KMS-11 (cell line): ENCODE results near the gene PRR30.

Experiments used
- H2AFZ ChIP-seq: fragments of 200-600 bp; sonication (generic); 2 replicates; pipeline ENCODE4 v1.6.1; 2016; ENCODE audit warnings: antibody characterized with exemption, mixed run types, low read depth
- H3K27ac ChIP-seq: fragments of 200-600 bp; sonication (generic); 2 replicates; pipeline ENCODE4 v1.6.1; 2016; ENCODE audit warnings: mild to moderate bottlenecking, mixed run types
- H3K27me3 ChIP-seq: fragments of 200-600 bp; sonication (generic); 2 replicates; pipeline ENCODE4 v1.6.1; 2017; ENCODE audit warnings: mild to moderate bottlenecking, low read depth, mixed run types, moderate library complexity; ENCODE audit not compliant: insufficient read depth
- H3K36me3 ChIP-seq: fragments of 200-600 bp; sonication (generic); 2 replicates; pipeline ENCODE4 v1.6.1; 2017; ENCODE audit warnings: mild to moderate bottlenecking, mixed run types; ENCODE audit not compliant: insufficient read depth
- H3K4me1 ChIP-seq: fragments of 200-600 bp; sonication (generic); 2 replicates; pipeline ENCODE4 v1.6.1; 2016; ENCODE audit warnings: mild to moderate bottlenecking, low read depth, mixed run types; ENCODE audit not compliant: poor library complexity, severe bottlenecking
- H3K4me2 ChIP-seq: fragments of 200-600 bp; sonication (generic); 2 replicates; pipeline ENCODE4 v1.7.0; 2016; ENCODE audit warnings: mild to moderate bottlenecking, mixed run types
- H3K4me3 ChIP-seq: fragments of 200-600 bp; sonication (generic); IDR thresholded peaks from 2 replicates; pipeline ENCODE4 v1.6.1; 2017; ENCODE audit warnings: low read depth, low read length, mixed read lengths; ENCODE audit not compliant: insufficient read depth
- H3K79me2 ChIP-seq: fragments of 200-600 bp; sonication (generic); 2 replicates; pipeline ENCODE4 v1.6.1; 2016; ENCODE audit warnings: low read depth, mixed run types; ENCODE audit not compliant: insufficient read depth
- H3K9ac ChIP-seq: fragments of 200-600 bp; sonication (generic); 2 replicates; pipeline ENCODE4 v1.6.1; 2016; ENCODE audit warnings: mild to moderate bottlenecking, mixed run types
- H4K20me1 ChIP-seq: fragments of 200-600 bp; sonication (generic); 2 replicates; pipeline ENCODE4 v1.6.1; 2016; ENCODE audit warnings: mild to moderate bottlenecking, mixed run types; ENCODE audit not compliant: insufficient read depth
- CTCF ChIP-seq: fragments of 200-600 bp; sonication (generic); conservative IDR thresholded peaks from 2 replicates; pipeline ENCODE4 v1.6.1; 2017; ENCODE audit warnings: low read depth, mild to moderate bottlenecking, antibody characterized with exemption, low read length, moderate library complexity, mixed read lengths

Gene PRR30

GRCh38 chr2:27147935-27148334, 8.7 kb upstream of the PRR30 start:
- Histone ChIP-seq H3K79me2 (no peaks in the 10 kb centered on the region), H3K9ac (no peak overlapping the region), H4K20me1 (no peaks in the 10 kb centered on the region), H3K36me3 (no peaks in the 10 kb centered on the region), H3K4me3 (no peak overlapping the region), H3K27me3 (no peaks in the 10 kb centered on the region), H2AFZ (no peak overlapping the region; the same call in 1 of the 2 replicates), H3K4me2 (no peak overlapping the region), H3K27ac (no peak overlapping the region), H3K4me1 (no peaks in the 10 kb centered on the region)
- no peak for TF ChIP-seq CTCF

GRCh38 chr2:27145682-27146081, 6.5 kb upstream of the PRR30 start:
- Histone ChIP-seq H2AFZ (no peak overlapping the region), H3K4me2 (no peak overlapping the region), H3K79me2 (no peaks in the 10 kb centered on the region), H3K27me3 (no peaks in the 10 kb centered on the region), H3K9ac (no peak overlapping the region), H3K4me3 (no peak overlapping the region), H3K27ac (no peak overlapping the region), H3K4me1 (no peaks in the 10 kb centered on the region), H4K20me1 (no peaks in the 10 kb centered on the region), H3K36me3 (no peaks in the 10 kb centered on the region)
- TF ChIP-seq CTCF, result no peak

GRCh38 chr2:27143285-27143684, 4.1 kb upstream of the PRR30 start:
- Histone ChIP-seq H3K4me2 (no peak overlapping the region), H4K20me1 (no peaks in the 10 kb centered on the region), H3K27me3 (no peaks in the 10 kb centered on the region), H3K4me3 (no peak overlapping the region), H3K4me1 (no peaks in the 10 kb centered on the region), H3K36me3 (no peaks in the 10 kb centered on the region), H3K79me2 (no peaks in the 10 kb centered on the region), H3K9ac (no peak overlapping the region), H3K27ac (no peak overlapping the region), H2AFZ (no peak overlapping the region)
- TF ChIP-seq CTCF, result no peak

GRCh38 chr2:27138111-27138510, 1.1 kb downstream of the PRR30 start:
- no peak for TF ChIP-seq CTCF
- no peak overlapping the region for H3K4me3 ChIP-seq
- H3K27me3 ChIP-seq, result no peaks in the 10 kb centered on the region
- no peaks in the 10 kb centered on the region for H4K20me1 ChIP-seq
- no peak overlapping the region for H2AFZ ChIP-seq
- no peak overlapping the region for H3K4me2 ChIP-seq
- H3K27ac ChIP-seq, result no peak overlapping the region
- no peak overlapping the region for H3K9ac ChIP-seq
- H3K36me3 ChIP-seq, result no peaks in the 10 kb centered on the region
- peaks cover 12% of the 10 kb centered on the region; the same call in 1 of the 2 replicates for H3K79me2 ChIP-seq
- peaks cover 4% of the 10 kb centered on the region for H3K4me1 ChIP-seq
